SHP77 (cell line): Measurements from ENCODE around the gene BARD1.
"Not testable (repeated sequence)": the region's sequence is repeated elsewhere in the genome, so short reads cannot be mapped to it uniquely, and the experiment has no call there.

Experiments
- DNase-seq, 2 experiments: peaks; one replicate each; lab custom pipeline; 2025; lab: John Stamatoyannopoulos, UW

Gene BARD1

DNA sequence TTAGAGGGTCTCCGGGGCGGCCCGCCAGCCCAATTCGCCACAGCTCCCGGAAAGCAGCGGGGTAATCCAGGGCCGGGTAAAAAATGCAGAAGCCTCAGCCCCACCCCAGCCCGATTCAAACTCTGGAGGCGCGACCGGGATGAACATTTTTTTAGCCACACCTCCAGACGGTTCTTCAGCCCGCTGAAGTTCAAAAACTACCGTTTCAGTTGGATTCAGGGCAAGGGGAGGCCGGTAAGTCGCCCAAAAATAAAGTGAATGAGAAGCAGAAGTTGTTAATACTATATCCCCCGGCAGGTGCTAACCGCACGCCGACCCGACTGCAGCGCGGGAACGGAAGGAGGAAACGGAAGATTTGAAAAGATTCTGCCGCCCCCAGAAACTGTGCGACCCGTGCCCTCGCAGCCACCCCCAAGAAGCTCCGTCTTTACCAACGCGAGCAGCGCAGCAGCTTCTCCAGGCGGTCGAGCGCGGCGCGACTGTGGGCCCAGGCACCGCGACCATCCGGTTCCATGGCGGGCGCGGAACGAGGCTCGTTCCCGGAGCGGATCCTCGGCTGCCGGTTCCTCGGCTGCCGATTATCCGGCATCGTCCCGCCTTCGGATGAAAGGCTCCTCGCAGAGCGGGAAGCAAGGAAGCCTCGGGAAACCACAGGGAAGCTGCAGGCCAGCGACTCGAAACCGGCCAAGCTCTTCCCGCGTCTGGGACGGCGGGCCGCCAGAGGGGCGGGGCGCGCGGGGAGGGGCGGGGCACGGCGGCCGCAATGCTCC, at the start of gene BARD1:
Gene BARD1 (minus strand): TSS at position 703 of the 770 bp plus-strand sequence. CDS start 114 bp downstream, at position 589.
- peak; percentile 37 to 42 for DNase-seq

DNA sequence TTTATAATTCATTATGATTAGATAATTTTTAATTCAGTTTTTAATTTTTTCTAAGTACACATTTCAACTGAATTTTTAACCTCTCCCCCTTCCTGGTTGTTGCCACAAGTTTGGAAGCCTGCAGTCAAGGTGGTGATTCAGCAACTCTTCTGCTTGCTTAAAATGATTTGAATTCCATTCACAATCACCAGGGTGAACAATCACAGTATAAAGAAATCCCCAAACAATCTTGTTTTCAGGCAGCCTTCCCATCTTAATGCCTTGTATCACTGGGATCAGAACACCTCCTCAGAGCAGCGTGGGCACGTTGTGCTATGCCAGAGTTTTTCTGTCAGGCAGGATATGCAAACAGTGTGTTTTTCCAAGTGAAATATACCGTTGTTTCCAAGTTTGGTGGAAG, 46.7 kb upstream of the BARD1 start:
- no peak for DNase-seq

DNA sequence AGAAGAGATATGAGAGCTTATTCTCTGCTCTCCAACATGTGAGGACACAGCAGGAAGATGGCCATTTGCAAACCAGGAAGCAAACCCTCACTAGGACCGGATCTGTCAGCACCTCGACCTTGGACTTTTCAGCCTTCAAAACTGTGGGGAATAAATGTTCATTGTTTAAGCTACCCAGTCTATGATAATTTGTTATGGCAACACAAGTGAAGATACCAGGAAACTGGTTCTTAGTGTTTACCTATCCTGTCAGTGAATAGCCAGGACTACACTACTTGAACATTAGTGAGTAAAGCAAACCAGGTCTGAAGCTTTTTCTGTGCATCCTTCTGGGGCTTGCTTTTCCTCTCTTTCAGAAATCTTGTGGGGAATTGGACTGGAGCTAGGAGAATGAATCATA, 44.4 kb upstream of the BARD1 start:
- DNase-seq = no peak

DNA sequence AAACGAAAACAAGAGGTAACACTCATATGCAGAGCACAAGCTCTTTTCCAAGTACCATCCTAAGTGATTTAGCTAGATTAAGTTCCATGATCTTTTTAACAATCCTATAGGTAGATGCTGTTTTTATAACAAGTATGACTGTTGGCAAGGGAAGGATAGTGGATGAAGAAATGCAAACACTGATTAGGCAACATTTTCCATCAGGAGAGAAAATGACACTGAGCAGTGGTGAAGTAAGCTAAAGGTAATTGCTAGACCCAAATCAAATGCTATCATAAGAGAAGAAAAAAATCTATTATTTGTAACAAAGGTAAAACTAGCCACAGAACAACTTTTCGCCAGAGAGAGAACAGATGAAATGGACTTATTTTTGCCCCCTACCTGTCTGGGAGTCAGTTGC, 34.3 kb upstream of the BARD1 start:
- DNase-seq = no peak

DNA sequence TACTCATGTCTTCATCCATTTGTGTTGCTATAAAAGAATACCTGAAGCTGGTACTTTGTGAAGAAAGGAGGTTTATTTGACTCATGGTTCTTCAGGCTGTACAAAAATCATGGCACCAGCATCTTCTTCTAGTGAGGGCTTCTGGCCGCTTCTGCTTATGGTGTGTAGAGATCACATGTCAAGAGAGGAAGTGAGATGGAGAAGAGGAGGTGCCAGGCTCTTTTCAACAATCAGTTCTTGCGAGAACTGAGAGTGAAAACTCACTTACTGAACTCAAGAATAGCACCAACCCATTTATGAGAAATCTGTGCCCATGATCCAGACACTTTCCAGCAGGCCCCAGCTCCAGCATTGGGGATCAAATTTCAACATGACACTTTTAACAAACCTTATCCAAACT, 30.0 kb upstream of the BARD1 start:
- DNase-seq = no peak

DNA sequence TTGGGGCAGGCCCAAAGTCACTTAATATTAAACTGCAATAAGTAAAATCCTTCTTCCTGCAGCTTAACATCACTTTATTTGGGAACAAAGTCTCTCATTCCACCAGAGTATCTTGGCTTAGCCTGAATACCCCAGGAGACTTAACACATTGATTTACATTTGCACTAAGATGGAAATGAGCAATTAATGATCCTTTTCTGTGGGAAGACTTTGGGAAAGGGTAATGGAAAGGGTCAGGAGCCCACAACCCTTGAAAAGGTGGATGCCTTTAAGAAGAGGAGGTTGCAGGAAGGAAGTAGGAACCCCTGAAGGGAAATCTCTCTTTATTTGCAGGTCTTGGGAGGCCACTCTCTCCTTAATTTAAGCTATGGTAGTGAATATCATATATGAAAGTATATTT, 28.0 kb upstream of the BARD1 start:
- DNase-seq = no peak

DNA sequence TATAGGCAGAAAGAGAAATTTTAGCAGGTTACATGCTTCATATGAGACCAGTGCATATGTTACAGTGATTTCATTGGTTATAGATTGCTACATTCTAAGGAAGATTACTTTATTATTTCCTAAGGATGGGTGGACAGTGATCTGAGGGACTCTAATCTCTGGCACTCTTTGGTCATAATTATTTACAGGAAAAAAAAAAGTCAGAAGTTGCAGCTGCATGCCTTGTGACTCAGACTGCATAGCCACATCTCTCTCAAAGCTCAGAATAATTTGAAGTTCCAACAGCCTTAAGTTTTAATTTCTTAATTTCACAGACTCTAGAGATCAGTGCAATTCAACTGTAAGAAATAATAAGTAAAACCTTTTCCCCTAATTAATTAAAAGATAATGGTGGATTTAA, 27.1 kb upstream of the BARD1 start:
- no peak for DNase-seq

DNA sequence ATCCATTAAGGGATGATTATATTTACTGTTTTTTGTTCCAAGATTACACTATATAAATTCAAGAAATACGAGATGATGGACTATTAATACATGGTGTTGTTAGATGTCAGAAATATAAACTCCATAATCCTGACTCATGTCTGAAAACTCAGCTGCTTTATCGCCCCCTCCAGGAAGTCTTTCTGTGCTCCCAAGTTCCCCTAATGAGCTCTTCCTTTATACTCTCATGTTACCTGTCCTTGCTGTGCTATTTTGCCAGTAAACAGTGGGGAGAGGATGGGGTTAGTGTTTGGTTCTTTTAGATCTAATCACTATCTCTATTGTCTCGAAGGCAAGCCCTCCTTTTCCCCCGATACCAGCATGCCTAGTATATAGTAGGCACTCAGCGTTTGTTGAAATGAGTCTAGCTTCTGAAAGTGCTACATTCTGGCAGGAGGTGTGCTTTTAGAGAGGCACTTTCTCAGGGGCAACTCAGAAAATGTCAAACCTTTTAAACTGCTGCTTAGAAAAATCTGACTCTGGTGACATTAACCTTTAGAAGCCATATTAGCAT, 21.4 kb upstream of the BARD1 start:
- no peak for DNase-seq

DNA sequence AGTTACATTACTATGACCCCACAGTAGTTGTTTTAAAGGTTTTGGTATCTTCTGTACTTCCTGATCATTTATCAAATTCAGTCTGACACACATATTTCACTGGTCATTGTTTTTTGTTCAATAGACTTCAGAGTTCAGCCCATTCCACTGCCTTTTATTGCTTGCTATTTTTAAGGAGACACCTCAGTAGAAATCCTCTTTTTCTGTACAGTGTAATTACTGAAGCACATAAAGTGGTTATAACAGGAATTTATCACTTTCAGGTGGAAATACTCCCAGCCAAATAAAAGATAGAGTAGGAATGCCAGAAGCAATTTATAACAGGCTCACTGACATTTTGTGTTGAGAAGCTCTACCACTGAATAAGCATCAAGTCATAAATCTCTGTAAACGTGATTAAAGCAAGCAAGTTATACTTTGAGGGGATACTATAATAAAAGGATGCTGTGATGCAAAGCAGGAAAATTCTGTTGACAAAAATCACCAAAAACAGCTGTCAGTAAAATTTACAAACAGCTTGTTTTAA, 6.6 kb upstream of the BARD1 start:
- DNase-seq = no peak

DNA sequence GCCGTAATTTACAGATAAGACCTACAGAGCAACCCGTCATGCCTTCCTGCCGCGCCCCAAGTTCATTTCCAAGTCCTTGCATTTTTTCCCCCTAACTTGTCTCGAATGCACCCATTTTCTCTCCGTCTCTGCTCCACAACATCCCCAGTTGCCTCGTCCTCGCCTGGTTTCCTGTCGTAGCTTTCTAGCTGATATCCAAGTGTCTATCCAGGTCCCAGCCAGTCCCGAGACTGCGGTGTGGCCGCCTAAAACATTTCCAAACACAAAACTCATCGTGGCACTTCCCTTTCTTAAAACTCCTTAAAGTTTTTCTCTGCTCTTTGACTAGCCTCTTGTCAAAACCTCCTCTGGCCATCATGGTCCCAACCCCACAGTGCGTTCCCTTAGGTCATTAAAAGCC, 1.2 kb upstream of the BARD1 start:
- peak in 1 of 2 experiments; percentile 16 for DNase-seq

DNA sequence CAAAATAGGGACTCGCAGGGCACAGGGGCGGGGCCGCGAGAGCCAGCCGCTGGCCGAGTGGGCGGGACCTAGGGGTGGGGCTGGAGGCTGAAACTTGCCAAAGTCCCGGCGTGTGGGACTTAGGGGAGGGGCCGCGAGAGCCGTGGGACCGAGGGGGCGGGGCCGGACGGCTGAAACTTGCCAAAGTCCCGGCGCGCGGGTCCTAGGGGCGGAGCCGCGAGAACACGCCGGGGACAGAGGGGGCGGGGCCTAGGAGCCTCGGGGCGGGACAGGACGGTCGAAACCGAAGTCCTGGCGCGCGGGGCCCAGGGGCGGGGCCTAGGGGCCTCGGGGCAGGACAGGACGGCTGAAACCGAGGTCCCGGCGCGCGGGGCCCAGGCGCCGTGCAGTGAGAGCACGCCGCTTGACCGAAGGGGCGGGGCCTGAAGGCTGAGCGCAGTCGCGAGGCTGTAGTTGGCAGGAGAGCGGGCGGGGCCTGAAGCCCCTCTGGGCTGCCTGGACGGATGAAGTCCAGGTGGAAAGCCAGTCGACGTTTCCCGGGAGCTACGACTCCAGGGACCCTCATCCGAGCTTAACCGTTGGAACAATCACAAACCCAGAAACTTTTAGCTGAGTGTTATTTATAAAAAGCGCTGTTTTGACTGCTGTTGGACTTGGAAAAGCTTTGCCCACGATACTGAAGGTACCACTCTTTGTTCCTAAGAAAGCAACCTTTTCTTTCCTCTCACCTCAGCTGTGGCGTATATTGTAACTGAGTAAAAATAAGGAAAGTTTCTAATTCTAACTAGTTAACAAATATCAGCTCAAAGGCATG, 475 bp upstream of the BARD1 start:
- peak; percentile 98 for DNase-seq

DNA sequence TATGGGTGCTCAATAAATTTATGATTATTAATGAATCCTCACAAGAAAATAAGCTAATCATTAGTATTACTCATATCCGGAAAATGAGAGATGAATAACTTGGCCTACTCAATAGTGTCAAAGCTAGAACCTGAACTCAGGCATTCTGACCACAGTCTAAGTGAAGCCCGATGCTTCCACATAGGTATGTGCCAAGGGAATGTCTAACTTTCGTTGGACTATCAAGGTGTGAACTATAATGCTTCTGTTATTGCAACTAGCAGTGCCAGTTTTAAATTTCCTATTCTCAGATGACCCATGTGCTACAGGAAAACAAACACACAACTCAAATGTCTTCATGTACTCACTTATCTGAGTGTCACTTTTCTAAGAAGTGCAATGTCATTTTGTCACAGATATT, 1.8 kb downstream of the BARD1 start:
- no peak for DNase-seq

DNA sequence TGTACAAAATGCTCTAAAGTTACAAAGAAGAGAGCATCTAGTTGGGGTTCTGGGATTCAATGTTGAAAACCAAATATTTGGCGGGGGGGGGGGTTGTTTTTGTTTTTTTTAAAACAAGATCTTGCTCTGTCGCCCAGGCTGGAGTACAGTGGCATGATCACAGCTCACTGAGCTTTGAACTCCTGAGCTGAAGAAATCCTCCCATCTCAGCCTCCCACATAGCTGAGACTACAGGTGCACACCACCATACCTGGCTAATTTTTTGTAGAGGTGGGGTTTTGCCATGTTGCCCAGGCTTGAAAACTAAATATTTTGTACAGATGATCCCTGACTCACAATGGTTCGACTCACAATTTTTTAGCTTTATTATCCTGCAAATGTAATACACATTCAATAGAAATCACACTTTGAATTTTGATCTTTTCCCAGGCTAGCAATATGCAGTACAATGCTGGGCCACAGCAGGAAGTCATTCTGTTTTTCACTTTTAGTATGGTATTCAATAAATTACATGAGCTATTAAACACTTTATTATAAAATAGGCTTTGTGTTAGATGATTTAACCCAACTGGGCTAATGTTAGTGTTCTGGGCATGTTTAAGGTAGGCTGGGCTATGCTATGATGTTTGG, 7.6 kb downstream of the BARD1 start:
- DNase-seq = no peak

DNA sequence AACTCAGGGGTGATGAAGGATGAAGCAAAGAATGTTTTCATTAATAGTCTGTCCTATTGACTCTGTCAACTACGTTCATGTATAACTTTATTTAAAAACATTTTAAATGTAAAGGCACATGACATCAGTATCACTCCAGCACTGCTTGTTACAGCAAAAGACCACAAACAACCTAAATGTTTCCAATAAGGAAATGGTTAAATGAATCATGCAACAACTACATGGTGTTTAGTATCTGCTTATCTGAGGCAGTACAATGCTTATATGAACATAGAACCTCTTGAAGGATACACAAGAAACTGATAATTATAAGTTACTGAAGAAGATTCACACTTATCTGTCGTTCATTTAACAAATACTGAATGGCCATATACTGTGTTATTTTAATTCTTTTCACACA, 8.4 kb downstream of the BARD1 start:
- DNase-seq = no peak

DNA sequence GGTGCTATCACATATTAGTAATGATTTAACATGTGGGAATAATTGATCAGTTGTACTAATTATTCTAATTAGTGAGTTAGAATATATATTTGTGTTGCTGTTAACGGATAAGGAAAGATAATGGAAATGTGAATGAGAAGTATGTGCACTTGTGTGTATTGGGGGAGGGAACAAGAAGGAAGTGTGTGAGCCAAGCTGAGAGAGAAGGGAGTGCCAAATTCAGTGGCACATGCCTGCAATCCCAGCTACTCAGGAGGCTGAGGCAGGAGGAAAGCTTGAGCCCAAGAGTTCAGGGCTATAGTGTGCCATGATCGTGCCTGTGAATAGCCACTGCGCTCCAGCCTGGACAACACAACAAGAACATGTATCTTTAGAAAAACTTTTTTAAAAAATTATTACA, 9.3 kb downstream of the BARD1 start:
- DNase-seq = no peak

DNA sequence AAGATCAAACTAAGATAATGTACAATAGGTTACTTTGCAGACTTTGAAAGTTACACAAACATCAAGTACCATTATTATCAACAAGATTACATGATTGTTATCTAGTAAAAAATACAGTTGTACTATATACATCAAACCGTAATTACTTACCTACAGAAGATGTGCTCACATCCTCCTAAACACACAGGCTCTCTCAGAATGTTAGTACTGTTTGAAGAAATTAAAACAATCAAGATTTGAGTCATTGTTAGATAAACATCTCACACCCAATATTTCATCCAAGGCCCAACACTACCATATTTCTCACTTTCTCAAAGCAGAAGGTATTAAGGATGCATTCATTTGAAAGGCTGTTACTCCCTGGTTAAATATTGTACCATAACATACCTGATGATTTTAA, 12.6 kb downstream of the BARD1 start:
- no peak for DNase-seq

DNA sequence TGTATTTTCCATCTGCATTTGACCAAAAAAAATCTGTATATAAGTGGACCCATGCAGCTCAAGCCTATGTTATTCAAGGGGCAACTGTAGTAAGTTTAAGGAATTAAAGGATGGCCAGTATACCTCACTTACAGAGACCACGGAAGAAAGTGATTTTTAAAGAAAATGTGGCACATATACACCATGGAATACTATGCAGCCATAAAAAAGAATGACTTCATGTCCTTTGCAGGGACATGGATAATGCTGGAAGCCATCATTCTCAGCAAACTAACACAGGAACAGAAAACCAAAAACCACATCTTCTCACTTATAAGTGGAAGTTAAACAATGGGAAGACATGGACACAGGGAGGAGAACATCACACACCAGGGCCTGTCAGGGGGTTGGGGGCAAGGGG, 26.3 kb downstream of the BARD1 start:
- DNase-seq = not testable (repeated sequence)

DNA sequence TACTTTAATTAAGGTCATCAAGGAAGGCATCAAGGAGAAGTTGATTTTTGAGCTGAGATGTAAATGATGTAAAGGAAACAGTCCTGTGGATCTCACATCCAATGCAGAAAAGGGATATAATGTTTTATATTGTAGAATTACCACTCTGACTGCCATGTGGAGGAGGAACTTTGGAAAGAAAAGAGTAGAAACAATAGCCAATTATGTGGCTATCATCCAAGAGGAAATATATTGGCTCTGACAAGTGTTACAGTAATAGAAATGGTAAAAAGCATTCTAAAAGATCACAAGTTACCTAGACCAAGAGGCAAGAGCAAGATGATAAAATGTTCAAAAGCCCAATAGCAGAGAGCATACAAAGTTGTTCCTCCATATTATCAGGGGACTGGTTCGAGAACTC, 26.8 kb downstream of the BARD1 start:
- no peak for DNase-seq

DNA sequence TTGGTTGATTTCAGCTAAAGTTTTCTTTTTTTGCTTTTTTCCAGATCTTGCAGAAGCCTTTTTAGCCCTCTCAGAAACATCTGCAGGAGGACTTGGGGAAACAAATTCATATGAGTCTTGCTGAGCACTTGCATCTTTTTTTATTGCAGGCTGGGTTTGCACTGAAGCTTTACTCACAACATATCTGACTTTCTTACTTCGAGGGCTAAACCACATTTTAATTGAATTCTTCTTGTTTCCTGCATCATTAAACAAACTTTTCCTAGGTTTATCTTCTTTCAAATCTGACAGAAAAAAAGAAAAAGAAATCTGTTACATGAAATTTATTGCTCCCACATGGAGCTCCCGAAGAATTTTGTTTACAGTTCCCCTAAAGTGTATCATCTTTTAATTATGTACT, 28.3 kb downstream of the BARD1 start:
- no peak for DNase-seq

DNA sequence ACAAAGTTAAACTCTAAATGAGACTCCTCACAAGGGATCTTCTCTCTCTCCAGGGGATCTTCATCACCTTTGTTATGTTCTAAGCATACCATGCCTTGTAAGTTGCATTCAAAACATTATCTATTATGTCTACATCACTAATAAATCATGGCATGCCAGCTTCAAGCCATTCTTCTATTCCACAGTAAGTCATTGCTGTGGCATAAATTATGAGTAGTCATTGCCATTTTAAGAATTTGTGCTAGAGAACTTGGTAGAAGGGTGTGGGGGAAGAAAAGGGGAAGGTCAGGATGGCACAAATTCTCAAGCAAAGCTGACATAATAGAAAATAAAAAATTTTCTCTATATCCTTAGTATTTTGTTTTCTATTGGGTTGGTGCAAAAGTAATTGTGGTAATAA, 33.5 kb downstream of the BARD1 start:
- no peak for DNase-seq

DNA sequence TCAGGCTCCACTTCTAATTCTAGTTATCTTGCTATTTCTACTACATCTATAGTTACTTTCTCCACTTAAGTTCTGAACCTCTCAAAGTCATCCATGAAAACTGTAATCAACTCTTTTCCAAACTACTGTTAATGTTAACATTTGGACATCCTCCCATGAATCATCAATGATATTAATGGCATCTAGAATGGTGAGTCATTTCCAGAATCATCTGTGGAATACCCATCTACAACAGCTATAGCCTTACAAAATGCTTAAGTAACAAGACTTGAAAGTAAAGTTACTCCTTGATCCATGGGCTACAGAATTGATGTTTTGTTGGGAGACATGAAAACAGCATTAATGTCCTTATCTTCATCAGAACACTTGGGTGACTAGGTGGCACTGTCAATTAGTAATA, 35.4 kb downstream of the BARD1 start:
- DNase-seq = no peak

DNA sequence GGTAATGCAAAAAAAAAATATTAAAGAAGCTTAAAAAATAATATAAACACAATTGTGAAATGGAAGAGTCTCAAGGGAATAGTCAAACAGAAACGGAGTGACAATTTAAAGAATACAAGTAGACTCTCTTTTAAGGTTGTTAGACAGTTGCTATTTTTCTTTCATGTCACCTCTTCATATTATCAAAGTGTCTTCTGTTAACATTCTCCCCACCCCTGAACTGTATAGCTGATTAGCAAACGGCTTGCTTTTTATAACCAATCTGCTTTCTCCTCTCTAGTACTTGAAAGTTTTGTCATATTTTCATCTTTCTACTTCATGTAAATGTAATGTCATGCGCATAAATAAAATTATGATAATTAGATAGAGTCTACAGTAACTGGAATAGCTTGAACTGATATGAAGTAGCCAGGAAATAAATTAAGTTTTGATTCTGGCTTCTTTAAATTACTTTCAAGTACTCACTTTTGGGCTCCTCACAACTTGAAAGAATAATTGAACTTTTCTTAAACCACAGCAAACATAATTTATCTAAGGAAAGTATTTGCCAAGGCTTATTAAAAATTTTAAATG, 37.0 kb downstream of the BARD1 start:
- DNase-seq = no peak
